GM12878 (cell line): ENCODE results near the gene CDKN1B. TPM values are rescaled to one million over a fixed set of nuclear protein-coding genes. Genes with fewer than 3 reads are reported as not detected.
A peak's percentile ranks its signal among the peaks of the same experiment; 100 is the strongest.

Experiments
- ATAC-seq: fragments of 200-7000 bp; cut with Tn5 transposase; 3 replicates; pipeline ENCODE4 v1.9.1; 2020; ENCODE audit warnings: mild to moderate bottlenecking, moderate library complexity
- BruUV-seq: library from RNA; stranded (reverse); fragments of 400-500 nt; replicated peaks from 2 replicates; lab custom pipeline; 2021; lab: Mats Ljungman, UMichigan
- CTCF ChIA-PET: fragments of 300-600 bp; sonication (Branson Sonifier 250); formaldehyde crosslinking; extraction: SDS; loops from one replicate; lab custom pipeline; 2021; ENCODE audit warnings: inconsistent platforms; lab: Yijun Ruan, JAX
- POLR2A ChIA-PET: fragments of 350-600 bp; formaldehyde crosslinking; extraction: SDS; loops from one replicate; lab custom pipeline; 2021; ENCODE audit warnings: inconsistent platforms; lab: Charles Lee
- RAD21 ChIA-PET: fragments of 300-600 bp; sonication (Branson Sonifier 250); formaldehyde crosslinking; loops from one replicate; lab custom pipeline; 2023; ENCODE audit warnings: antibody characterized with exemption; ENCODE audit not compliant: unreplicated experiment; lab: Charles Lee
- SMC1A ChIA-PET: fragments of 300-600 bp; sonication (Branson Sonifier 250); formaldehyde crosslinking; loops from one replicate; lab custom pipeline; 2023; ENCODE audit not compliant: unreplicated experiment, uncharacterized antibody; lab: Charles Lee
- DNase-seq: peaks from one replicate; pipeline ENCODE4 v3.0.0-alpha.2; 2011; ENCODE audit warnings: low read depth, low spot score
- FAIRE-seq: peaks from 3 replicates; lab custom pipeline; 2011; peaks lifted over from hg19 to GRCh38; lab: Jason Lieb, UNC
- H2AFZ ChIP-seq: 2 replicates; pipeline ENCODE4 v1.6.0; 2011; ENCODE audit warnings: low read depth, low read length, control low read depth; ENCODE audit not compliant: control insufficient read depth
- H3K27ac ChIP-seq: 2 replicates; pipeline ENCODE4 v1.5.1; 2011; ENCODE audit warnings: control low read depth; ENCODE audit not compliant: control insufficient read depth, insufficient read depth
- H3K27me3 ChIP-seq, 2 experiments: replicated peaks in 1 of 2; 2 replicates each; pipeline versions ENCODE4 v1.6.0 to v1.6.1; 2011; ENCODE audit warnings: low read length in 1 of 2; ENCODE audit not compliant: control insufficient read depth in 2 of 2, insufficient read depth in 2 of 2
- H3K36me3 ChIP-seq, 2 experiments: 2 replicates each; pipeline ENCODE4 v1.5.1; 2011; ENCODE audit warnings: low read length in 1 of 2; ENCODE audit not compliant: control insufficient read depth in 2 of 2, insufficient read depth in 2 of 2
- H3K4me1 ChIP-seq: 2 replicates; pipeline ENCODE4 v1.6.1; 2011; ENCODE audit warnings: mild to moderate bottlenecking, low read length, moderate library complexity, mixed read lengths; ENCODE audit not compliant: control insufficient read depth, insufficient read depth
- H3K4me2 ChIP-seq: 2 replicates; pipeline ENCODE4 v1.6.0; 2011; ENCODE audit warnings: control low read depth; ENCODE audit not compliant: control insufficient read depth, insufficient read depth
- H3K4me3 ChIP-seq: fragments of 200-600 bp; sonication (generic); 2 replicates; pipeline ENCODE4 v1.5.1; 2016
- H3K79me2 ChIP-seq: 2 replicates; pipeline ENCODE4 v1.6.0; 2011; ENCODE audit warnings: low read length; ENCODE audit not compliant: control insufficient read depth, insufficient read depth
- H3K9ac ChIP-seq: 2 replicates; pipeline ENCODE4 v1.8.0; 2011; ENCODE audit warnings: low read length, control low read depth, mixed read lengths; ENCODE audit not compliant: control insufficient read depth, insufficient read depth
- H3K9me3 ChIP-seq: replicated peaks from 3 replicates; pipeline ENCODE4 v1.5.1; 2011; ENCODE audit warnings: mild to moderate bottlenecking, low read length; ENCODE audit not compliant: control insufficient read depth, insufficient read depth
- H4K20me1 ChIP-seq: 2 replicates; pipeline ENCODE4 v1.6.0; 2011; ENCODE audit not compliant: control insufficient read depth, insufficient read depth
- CEBPB ChIP-seq, 2 experiments: fragments of 150-350 bp in 1 of 2; IDR thresholded peaks; 2 replicates each; pipeline ENCODE4 v1.6.1; 2012 to 2014; ENCODE audit warnings: low read depth in 2 of 2, low read length in 2 of 2, borderline replicate concordance in 1 of 2, inconsistent platforms in 1 of 2
- ESRRA ChIP-seq: IDR thresholded peaks from 2 replicates; pipeline ENCODE4 v1.6.1; 2012; ENCODE audit warnings: mild to moderate bottlenecking, low read length, improper control_type of control experiment
- HDGF ChIP-seq: fragments of 450-650 bp; IDR thresholded peaks from 2 replicates; pipeline ENCODE4 v1.6.1; 2016; ENCODE audit warnings: antibody characterized with exemption
- MTA2 ChIP-seq: fragments of 450-650 bp; IDR thresholded peaks from 2 replicates; pipeline ENCODE4 v1.6.1; 2016; ENCODE audit warnings: low read depth, mild to moderate bottlenecking, moderate library complexity
- NR2C2 ChIP-seq: IDR thresholded peaks from 2 replicates; pipeline ENCODE4 v1.6.1; 2011; ENCODE audit warnings: borderline replicate concordance, low read depth; ENCODE audit not compliant: control insufficient read depth, insufficient read length
- NR2F1 ChIP-seq: fragments of 450-650 bp; conservative IDR thresholded peaks from 2 replicates; pipeline ENCODE4 v1.6.1; 2017; ENCODE audit warnings: mild to moderate bottlenecking
- PAX5 ChIP-seq: IDR thresholded peaks from 2 replicates; pipeline ENCODE4 v1.6.1; 2011; ENCODE audit warnings: low read depth, low read length, borderline replicate concordance
- POLR2AphosphoS2 ChIP-seq: IDR thresholded peaks from 2 replicates; pipeline ENCODE4 v1.6.1; 2011; ENCODE audit warnings: low read depth, mild to moderate bottlenecking, low read length, improper control_type of control experiment, moderate library complexity
- POLR2AphosphoS5 ChIP-seq: IDR thresholded peaks from 2 replicates; pipeline ENCODE4 v1.6.1; 2011; ENCODE audit warnings: mild to moderate bottlenecking, low read length, inconsistent platforms
- RCOR1 ChIP-seq: conservative IDR thresholded peaks from 2 replicates; pipeline ENCODE4 v1.6.1; 2012; ENCODE audit warnings: low read depth, low read length, improper control_type of control experiment
- SMAD1 ChIP-seq: fragments of 450-650 bp; IDR thresholded peaks from 2 replicates; pipeline ENCODE4 v1.6.1; 2018; ENCODE audit warnings: mild to moderate bottlenecking, low read depth; ENCODE audit not compliant: partially characterized antibody
- TBL1XR1 ChIP-seq: IDR thresholded peaks from 2 replicates; pipeline ENCODE4 v1.6.1; 2012; ENCODE audit warnings: low read depth, low read length, improper control_type of control experiment
- TCF7 ChIP-seq: IDR thresholded peaks from 2 replicates; pipeline ENCODE4 v1.6.1; 2014; ENCODE audit warnings: antibody characterized with exemption, borderline replicate concordance
- WGBS: methylation state at CpG from one replicate; pipeline ENCODE4 v1.1.6; 2016; ENCODE audit warnings: low lambda C conversion rate; ENCODE audit not compliant: insufficient replicate concordance, insufficient coverage; ENCODE audit errors: missing lambda C conversion rate; 5-methylcytosine and 5-hydroxymethylcytosine counted together
- in situ Hi-C: fragments of 300-500 bp; cut with MboI; formaldehyde crosslinking; loops from 9 replicates; pipeline ENCODE4 v1.14.3; 2018; ENCODE audit warnings: mixed read lengths
- intact Hi-C: fragments of 100-400 bp; cut with micrococcal nuclease; formaldehyde crosslinking; loops from one replicate; pipeline ENCODE4 v1.14.2; 2022; ENCODE audit not compliant: unreplicated experiment
- polyA plus RNA-seq, 11 experiments: library from polyadenylated mRNA; depleted of rRNA in 4 of 11; unstranded in 6 of 11; stranded (reverse) in 5 of 11; fragments of >200 nt; fragmentation: Nextera tagmentation in 4 of 11; fragmentation: Illumina TruSeq in 1 of 11; extraction: Ambion mirVana in 4 of 11; extraction: Trizol in 1 of 11; gene quantifications; 1 replicate in 1 of 11; 2 replicates in 10 of 11; pipeline versions ENCODE4 v1.2.1 to v1.2.3, GENCODE V29; 2011 to 2016; ENCODE audit warnings: inconsistent platforms in 2 of 11, missing spikeins in 2 of 11, low read depth in 1 of 11
- total RNA-seq, 4 experiments: library from RNA; depleted of rRNA in 3 of 4; stranded (reverse); fragments of >200 nt in 3 of 4; fragmentation: Illumina TruSeq in 1 of 4; extraction: Trizol in 1 of 4; gene quantifications; 2 replicates each; pipeline versions ENCODE4 v1.2.1 to v1.2.3, GENCODE V29; 2013 to 2021
- TF ChIP-seq, protein P1 (sequence below): IDR thresholded peaks from 2 replicates; pipeline ENCODE4 v1.6.1; 2012; ENCODE audit warnings: mild to moderate bottlenecking, low read depth, low read length
- TF ChIP-seq, protein P2 (sequence below): fragments of 450-650 bp; IDR thresholded peaks from 2 replicates; pipeline ENCODE4 v1.6.1; 2016; ENCODE audit warnings: mild to moderate bottlenecking
- TF ChIP-seq, protein P3 (sequence below): IDR thresholded peaks from 2 replicates; pipeline ENCODE4 v1.6.1; 2012; ENCODE audit warnings: low read depth, low read length, improper control_type of control experiment

The CDKN1B gene
- total and polyA plus RNA-seq, 10 of the 15 experiments (the other 5 are each of a cell fraction or from before 2014, with no cell fraction given), result 4.2 to 39.1 (median 23.1) TPM

DNA sequence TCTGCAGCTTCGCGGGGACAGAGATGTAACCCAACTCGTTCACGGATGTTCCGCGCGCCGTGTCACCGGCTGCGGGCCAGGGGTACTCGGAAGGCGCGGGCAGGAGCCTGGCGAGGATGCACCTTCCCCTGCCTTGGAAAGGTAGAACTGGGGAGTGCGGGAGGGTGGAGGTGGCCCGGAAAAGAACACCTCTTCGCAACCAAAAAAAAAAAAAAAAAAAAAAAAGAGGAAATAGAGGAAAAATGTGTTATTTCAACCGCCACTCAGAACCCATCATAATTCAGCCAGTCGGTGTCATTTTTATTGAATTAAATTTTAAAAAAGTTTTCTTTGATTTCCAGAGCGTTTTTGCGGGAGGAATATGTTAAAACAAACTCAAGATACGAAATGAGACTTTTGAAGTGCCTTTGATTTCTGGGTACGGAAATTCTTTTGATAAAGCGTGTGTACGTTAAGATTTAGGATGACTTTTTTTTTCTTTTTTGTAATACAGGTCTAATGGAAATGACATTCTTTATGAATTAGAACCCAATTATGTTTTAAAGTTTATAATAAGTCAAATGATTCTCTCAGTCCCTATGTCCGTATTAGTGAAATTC, 8.9 kb downstream of the CDKN1B start:
- peaks cover 83% of the 10 kb centered on the region for H3K79me2 ChIP-seq
- intact Hi-C loops (loop anchor here (1.0 to 10.0 kb wide), 4 partner anchors 9 to 1669 kb away; partner anchors contain the start of genes CDKN1B and GPR19), in situ Hi-C loops (no loop called here)
- ChIA-PET POLR2A (interaction anchor here (0.7 to 7.0 kb wide), 15 partner anchors 7 to 1145 kb away, joined by 3 to 93 read pairs (median 5); partner anchors contain the start of genes BORCS5, CDKN1B and CREBL2), SMC1A (interaction anchor here (0.7 to 4.5 kb wide), 11 partner anchors 8 to 486 kb away, joined by 3 to 62 read pairs (median 5); partner anchors contain the start of gene DUSP16), CTCF (interaction anchor here (1.0 to 3.2 kb wide), 8 partner anchors 7 to 349 kb away, joined by 3 to 57 read pairs (median 6); partner anchors contain the start of gene CDKN1B), RAD21 (interaction anchor here (0.8 to 6.7 kb wide), 9 partner anchors 8 to 369 kb away, joined by 3 to 82 read pairs (median 7); partner anchors contain the start of genes BORCS5 and CDKN1B)
- peak overlapping the region; percentile 97 for H3K27ac ChIP-seq
- peak overlapping the region; percentile 60; the same call in 1 of the 2 replicates for H3K4me2 ChIP-seq
- peak overlapping the region; percentile 78 for H3K4me3 ChIP-seq
- no peak for FAIRE-seq
- no peaks in the 10 kb centered on the region; a peak in 1 of 4 replicates for H3K36me3 ChIP-seq
- H2AFZ ChIP-seq, result no peak overlapping the region; the same call in none of the 2 replicates
- no peak for DNase-seq
- H3K27me3 ChIP-seq, result no peaks in the 10 kb centered on the region
- no peaks in the 10 kb centered on the region for H4K20me1 ChIP-seq
- no peak for ATAC-seq
- WGBS, result under 1% methylated on average over 23 of the region's 26 CpGs
- no TSS peak for BruUV-seq
- H3K9ac ChIP-seq, result peak overlapping the region; percentile 97
- peaks cover 9% of the 10 kb centered on the region for H3K4me1 ChIP-seq
- no peaks in the 10 kb centered on the region for H3K9me3 ChIP-seq
- TF ChIP-seq HDGF (no peak), POLR2AphosphoS5 (no peak; the same call in 1 of the 2 replicates), RCOR1 (no peak), NR2C2 (no peak), MTA2 (no peak), POLR2AphosphoS2 (no peak; the same call in 1 of the 2 replicates), NR2F1 (no peak), PAX5 (no peak), CEBPB (IDR thresholded peaks at IDR 0.05; ENCODE audit: borderline replicate concordance in 1 of 2, low read depth in 2 of 2, low read length in 2 of 2) (no peak), TCF7 (no peak), ESRRA (no peak), TBL1XR1 (no peak), SMAD1 (peak; percentile 52)
- TF ChIP-seq, protein P1, sequence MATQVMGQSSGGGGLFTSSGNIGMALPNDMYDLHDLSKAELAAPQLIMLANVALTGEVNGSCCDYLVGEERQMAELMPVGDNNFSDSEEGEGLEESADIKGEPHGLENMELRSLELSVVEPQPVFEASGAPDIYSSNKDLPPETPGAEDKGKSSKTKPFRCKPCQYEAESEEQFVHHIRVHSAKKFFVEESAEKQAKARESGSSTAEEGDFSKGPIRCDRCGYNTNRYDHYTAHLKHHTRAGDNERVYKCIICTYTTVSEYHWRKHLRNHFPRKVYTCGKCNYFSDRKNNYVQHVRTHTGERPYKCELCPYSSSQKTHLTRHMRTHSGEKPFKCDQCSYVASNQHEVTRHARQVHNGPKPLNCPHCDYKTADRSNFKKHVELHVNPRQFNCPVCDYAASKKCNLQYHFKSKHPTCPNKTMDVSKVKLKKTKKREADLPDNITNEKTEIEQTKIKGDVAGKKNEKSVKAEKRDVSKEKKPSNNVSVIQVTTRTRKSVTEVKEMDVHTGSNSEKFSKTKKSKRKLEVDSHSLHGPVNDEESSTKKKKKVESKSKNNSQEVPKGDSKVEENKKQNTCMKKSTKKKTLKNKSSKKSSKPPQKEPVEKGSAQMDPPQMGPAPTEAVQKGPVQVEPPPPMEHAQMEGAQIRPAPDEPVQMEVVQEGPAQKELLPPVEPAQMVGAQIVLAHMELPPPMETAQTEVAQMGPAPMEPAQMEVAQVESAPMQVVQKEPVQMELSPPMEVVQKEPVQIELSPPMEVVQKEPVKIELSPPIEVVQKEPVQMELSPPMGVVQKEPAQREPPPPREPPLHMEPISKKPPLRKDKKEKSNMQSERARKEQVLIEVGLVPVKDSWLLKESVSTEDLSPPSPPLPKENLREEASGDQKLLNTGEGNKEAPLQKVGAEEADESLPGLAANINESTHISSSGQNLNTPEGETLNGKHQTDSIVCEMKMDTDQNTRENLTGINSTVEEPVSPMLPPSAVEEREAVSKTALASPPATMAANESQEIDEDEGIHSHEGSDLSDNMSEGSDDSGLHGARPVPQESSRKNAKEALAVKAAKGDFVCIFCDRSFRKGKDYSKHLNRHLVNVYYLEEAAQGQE, result no peak
- TF ChIP-seq, protein P2, sequence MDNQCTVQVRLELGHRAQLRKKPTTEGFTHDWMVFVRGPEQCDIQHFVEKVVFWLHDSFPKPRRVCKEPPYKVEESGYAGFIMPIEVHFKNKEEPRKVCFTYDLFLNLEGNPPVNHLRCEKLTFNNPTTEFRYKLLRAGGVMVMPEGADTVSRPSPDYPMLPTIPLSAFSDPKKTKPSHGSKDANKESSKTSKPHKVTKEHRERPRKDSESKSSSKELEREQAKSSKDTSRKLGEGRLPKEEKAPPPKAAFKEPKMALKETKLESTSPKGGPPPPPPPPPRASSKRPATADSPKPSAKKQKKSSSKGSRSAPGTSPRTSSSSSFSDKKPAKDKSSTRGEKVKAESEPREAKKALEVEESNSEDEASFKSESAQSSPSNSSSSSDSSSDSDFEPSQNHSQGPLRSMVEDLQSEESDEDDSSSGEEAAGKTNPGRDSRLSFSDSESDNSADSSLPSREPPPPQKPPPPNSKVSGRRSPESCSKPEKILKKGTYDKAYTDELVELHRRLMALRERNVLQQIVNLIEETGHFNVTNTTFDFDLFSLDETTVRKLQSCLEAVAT, result peak; percentile 95; the same call in 1 of the 2 replicates
- TF ChIP-seq, protein P3, sequence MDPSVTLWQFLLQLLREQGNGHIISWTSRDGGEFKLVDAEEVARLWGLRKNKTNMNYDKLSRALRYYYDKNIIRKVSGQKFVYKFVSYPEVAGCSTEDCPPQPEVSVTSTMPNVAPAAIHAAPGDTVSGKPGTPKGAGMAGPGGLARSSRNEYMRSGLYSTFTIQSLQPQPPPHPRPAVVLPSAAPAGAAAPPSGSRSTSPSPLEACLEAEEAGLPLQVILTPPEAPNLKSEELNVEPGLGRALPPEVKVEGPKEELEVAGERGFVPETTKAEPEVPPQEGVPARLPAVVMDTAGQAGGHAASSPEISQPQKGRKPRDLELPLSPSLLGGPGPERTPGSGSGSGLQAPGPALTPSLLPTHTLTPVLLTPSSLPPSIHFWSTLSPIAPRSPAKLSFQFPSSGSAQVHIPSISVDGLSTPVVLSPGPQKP, result no peak
